ENCODE results near the gene KTN1. TPM values are rescaled to one million over a fixed set of nuclear protein-coding genes. Genes with fewer than 3 reads are reported as not detected.

Gene KTN1
- total RNA-seq, 1 donor from 2014 or later = 193 TPM

GRCh38 chr14:55718551-55718950 lies 138.5 kb downstream of the KTN1 start:
- peaks cover 12% of the 10 kb centered on the region for H3K4me1 ChIP-seq (ENCODE audit: insufficient read depth, low read length)
- Mint-ChIP-seq H3K4me3 (ENCODE audit: unreplicated experiment) (no peak overlapping the region), H3K27me3 (ENCODE audit: low read depth, unreplicated experiment) (peaks cover 4% of the 10 kb centered on the region), H3K4me1 (ENCODE audit: low read depth, unreplicated experiment) (peaks cover 18% of the 10 kb centered on the region), H3K36me3 (ENCODE audit: low read depth, unreplicated experiment) (peaks cover 16% of the 10 kb centered on the region), H3K27ac (ENCODE audit: unreplicated experiment) (no peak overlapping the region), H3K9me3 (ENCODE audit: unreplicated experiment) (peaks cover 3% of the 10 kb centered on the region)
- no peaks in the 10 kb centered on the region for H4K20me1 ChIP-seq (ENCODE audit: insufficient read depth, low read length)
- no peak overlapping the region for H3K4me2 ChIP-seq (ENCODE audit: low read length)
- no peak for FAIRE-seq
- H3K36me3 ChIP-seq (ENCODE audit: insufficient read depth, low read length) = no peaks in the 10 kb centered on the region
- no peak overlapping the region for H2AFZ ChIP-seq (ENCODE audit: low read depth, low read length)
- H3K27me3 ChIP-seq (ENCODE audit: insufficient read depth, low read length) = peaks cover 6% of the 10 kb centered on the region
- no peak overlapping the region for H3K9ac ChIP-seq (ENCODE audit: low read length)
- no peak overlapping the region for H3K4me3 ChIP-seq (ENCODE audit: insufficient read depth, low read depth, low read length)
- H3K27ac ChIP-seq (ENCODE audit: low read depth, low read length) = no peak overlapping the region
- H3K9me3 ChIP-seq (ENCODE audit: insufficient read depth, low read depth, low read length) = no peaks in the 10 kb centered on the region
- no peak for TF ChIP-seq CTCF (IDR thresholded peaks at IDR 0.05; ENCODE audit: insufficient read depth, low read depth, low read length)
- no peak for TF ChIP-seq EZH2 (IDR thresholded peaks at IDR 0.05; ENCODE audit: insufficient read depth, low read length)
- DNase-seq (ENCODE audit: low read depth) = no peak
- no peaks in the 10 kb centered on the region for H3K79me2 ChIP-seq (ENCODE audit: insufficient read depth, low read length)

- H3K36me3 ChIP-seq (ENCODE audit: insufficient read depth, low read length) = no peaks in the 10 kb centered on the region
- no peaks in the 10 kb centered on the region for H3K79me2 ChIP-seq (ENCODE audit: insufficient read depth, low read length)
- H2AFZ ChIP-seq (ENCODE audit: low read depth, low read length) = no peak overlapping the region
- Mint-ChIP-seq H3K27me3 (ENCODE audit: low read depth, unreplicated experiment) (peaks cover 4% of the 10 kb centered on the region), H3K4me3 (ENCODE audit: unreplicated experiment) (no peak overlapping the region), H3K36me3 (ENCODE audit: low read depth, unreplicated experiment) (peaks cover 4% of the 10 kb centered on the region), H3K9me3 (ENCODE audit: unreplicated experiment) (peaks cover 3% of the 10 kb centered on the region), H3K4me1 (ENCODE audit: low read depth, unreplicated experiment) (peaks cover 15% of the 10 kb centered on the region), H3K27ac (ENCODE audit: unreplicated experiment) (no peak overlapping the region)
- TF ChIP-seq EZH2 (IDR thresholded peaks at IDR 0.05; ENCODE audit: insufficient read depth, low read length) (no peak), CTCF (IDR thresholded peaks at IDR 0.05; ENCODE audit: insufficient read depth, low read depth, low read length) (no peak)
- FAIRE-seq = no peak
- no peak overlapping the region for H3K9ac ChIP-seq (ENCODE audit: low read length)
- no peaks in the 10 kb centered on the region for H3K9me3 ChIP-seq (ENCODE audit: insufficient read depth, low read depth, low read length)
- H3K27me3 ChIP-seq (ENCODE audit: insufficient read depth, low read length) = peaks cover 14% of the 10 kb centered on the region
- no peaks in the 10 kb centered on the region for H4K20me1 ChIP-seq (ENCODE audit: insufficient read depth, low read length)
- DNase-seq (ENCODE audit: low read depth) = no peak
- no peak overlapping the region for H3K4me3 ChIP-seq (ENCODE audit: insufficient read depth, low read depth, low read length)
- H3K4me1 ChIP-seq (ENCODE audit: insufficient read depth, low read length) = peaks cover 7% of the 10 kb centered on the region
- H3K4me2 ChIP-seq (ENCODE audit: low read length) = no peak overlapping the region
- no peak overlapping the region for H3K27ac ChIP-seq (ENCODE audit: low read depth, low read length)
Measured at GRCh38 chr14:55720796-55721195, 140.8 kb downstream of the KTN1 start.

- Mint-ChIP-seq H3K36me3 (ENCODE audit: low read depth, unreplicated experiment) (peaks cover 4% of the 10 kb centered on the region), H3K4me3 (ENCODE audit: unreplicated experiment) (no peak overlapping the region), H3K27ac (ENCODE audit: unreplicated experiment) (peak overlapping the region; percentile 73), H3K27me3 (ENCODE audit: low read depth, unreplicated experiment) (peaks cover 4% of the 10 kb centered on the region), H3K9me3 (ENCODE audit: unreplicated experiment) (peaks cover 3% of the 10 kb centered on the region), H3K4me1 (ENCODE audit: low read depth, unreplicated experiment) (peaks cover 10% of the 10 kb centered on the region)
- peaks cover 15% of the 10 kb centered on the region for H3K27me3 ChIP-seq (ENCODE audit: insufficient read depth, low read length)
- no peaks in the 10 kb centered on the region for H3K9me3 ChIP-seq (ENCODE audit: insufficient read depth, low read depth, low read length)
- no peak overlapping the region for H2AFZ ChIP-seq (ENCODE audit: low read depth, low read length)
- H3K4me2 ChIP-seq (ENCODE audit: low read length) = no peak overlapping the region
- H3K27ac ChIP-seq (ENCODE audit: low read depth, low read length) = no peak overlapping the region
- no peaks in the 10 kb centered on the region for H3K79me2 ChIP-seq (ENCODE audit: insufficient read depth, low read length)
- DNase-seq (ENCODE audit: low read depth) (peak; percentile 98), FAIRE-seq (peak; percentile 71)
- no peak overlapping the region for H3K4me3 ChIP-seq (ENCODE audit: insufficient read depth, low read depth, low read length)
- TF ChIP-seq CTCF (IDR thresholded peaks at IDR 0.05; ENCODE audit: insufficient read depth, low read depth, low read length) = no peak
- TF ChIP-seq EZH2 (IDR thresholded peaks at IDR 0.05; ENCODE audit: insufficient read depth, low read length) = no peak
- H4K20me1 ChIP-seq (ENCODE audit: insufficient read depth, low read length) = no peaks in the 10 kb centered on the region
- H3K9ac ChIP-seq (ENCODE audit: low read length) = no peak overlapping the region
- H3K4me1 ChIP-seq (ENCODE audit: insufficient read depth, low read length) = peaks cover 3% of the 10 kb centered on the region
- no peaks in the 10 kb centered on the region for H3K36me3 ChIP-seq (ENCODE audit: insufficient read depth, low read length)
Measured at GRCh38 chr14:55721353-55721752, 141.3 kb downstream of the KTN1 start.
